ENCODE data around the gene EEF1AKMT3. TPM values are rescaled to one million over a fixed set of nuclear protein-coding genes. Genes with fewer than 3 reads are reported as not detected.
A peak's percentile ranks its signal among the peaks of the same experiment; 100 is the strongest.

Gene EEF1AKMT3
- total and polyA plus RNA-seq, 2 of the 4 experiments (the other 2 are of a cell fraction), result 3.2 to 8.1 TPM

- Histone ChIP-seq H2BK15ac (ENCODE audit: low read depth, low read length) (peak within 1 kb of the TSS; percentile 40; the same call in 1 of the 3 replicates), H3K18ac (ENCODE audit: low read depth, low read length) (peak within 1 kb of the TSS; percentile 56), H3K4me2 (ENCODE audit: low read depth, low read length) (peak within 1 kb of the TSS; percentile 96), H3K14ac (replicated peaks; ENCODE audit: low read depth, low read length) (peak within 1 kb of the TSS; percentile 97), H3K4me1 (ENCODE audit: control insufficient read depth, insufficient read depth, low read length) (peaks cover 7% of the 10 kb centered on the region), H3K9me3 (ENCODE audit: control insufficient read depth, insufficient read depth, low read length) (no peaks in the 10 kb centered on the region), H2AFZ (replicated peaks; ENCODE audit: low read length, poor library complexity) (peak within 1 kb of the TSS; percentile 91), H2BK20ac (ENCODE audit: low read depth, low read length) (peak within 1 kb of the TSS; percentile 58), H4K20me1 (ENCODE audit: insufficient read depth, low read length) (peaks cover 7% of the 10 kb centered on the region; the same call in 1 of the 2 replicates), H3K27me3 (ENCODE audit: control insufficient read depth, insufficient read depth, low read length) (peaks cover 10% of the 10 kb centered on the region), H2AK9ac (replicated peaks; ENCODE audit: low read depth, low read length, poor library complexity) (peak within 1 kb of the TSS; percentile 97), H4K5ac (ENCODE audit: low read depth, low read length) (peak within 1 kb of the TSS; percentile 59), H3K4me3 (ENCODE audit: insufficient read depth, low read depth, low read length) (peak within 1 kb of the TSS; percentile 59), H2BK120ac (ENCODE audit: low read depth, low read length) (peak within 1 kb of the TSS; percentile 57), H2AK5ac (ENCODE audit: low read depth, low read length) (peak within 1 kb of the TSS; percentile 90), H3K79me1 (ENCODE audit: low read depth in 1 of 2, low read length in 2 of 2) (peaks cover 16 to 41% of the 10 kb centered on the region in 2 experiments; a peak in 3 of 4 replicates), H3K4ac (ENCODE audit: low read depth, low read length) (peak within 1 kb of the TSS; percentile 91), H3K56ac (ENCODE audit: extremely low read depth, insufficient read depth, low read length) (peak within 1 kb of the TSS; percentile 91), H3K36me3 (ENCODE audit: control insufficient read depth, insufficient read depth, low read length) (peaks cover 18% of the 10 kb centered on the region), H3K23ac (ENCODE audit: low read depth, low read length) (peak within 1 kb of the TSS; percentile 95), H2BK5ac (ENCODE audit: low read depth, low read length, poor library complexity, severe bottlenecking) (peak within 1 kb of the TSS; percentile 79), H3K27ac (ENCODE audit: insufficient read depth, low read length) (peak within 1 kb of the TSS; percentile 90), H4K8ac (ENCODE audit: low read depth in 2 of 2, low read length in 2 of 2) (peak within 1 kb of the TSS; percentile 56 to 96), H4K91ac (ENCODE audit: insufficient read depth, low read depth, low read length) (peak within 1 kb of the TSS; percentile 79), H3K9me1 (ENCODE audit: insufficient read depth, low read length) (peaks cover 15% of the 10 kb centered on the region), H3K9ac (ENCODE audit: low read depth, low read length) (peak within 1 kb of the TSS; percentile 88)
- in situ Hi-C loops (cut with MboI; ENCODE audit: low sequenced_read_pairs) (no loop called here), intact Hi-C loops (cut with micrococcal nuclease) (loop anchor here (1.0 kb wide), 1 partner anchor 30 kb away; the partner anchor contains the start of gene TSFM), dilution Hi-C loops (cut with HindIII; ENCODE audit: low sequenced_read_pairs, unreplicated experiment) (no loop called here)
- ChIA-PET POLR2A (ENCODE audit: unreplicated experiment) (no interaction called here), CTCF (no interaction called here)
- peak; percentile 100 for DNase-seq
- no TSS peak for BruUV-seq (replicated peaks)
- ATAC-seq (ENCODE audit: low read depth), result peak; percentile 82
- WGBS, 2 experiments (ENCODE audit: extremely low coverage in 2 of 2, insufficient read length in 1 of 2), result 2% methylated on average over 8 of the region's 58 CpGs; no CpG with 5 or more reads in 1 of the 2 experiments
- TF ChIP-seq RFX5 (IDR thresholded peaks at IDR 0.05; ENCODE audit: low read depth, low read length) (peak; percentile 85), RCOR1 (IDR thresholded peaks at IDR 0.05; ENCODE audit: insufficient replicate concordance, low read length) (no peak), CEBPB (IDR thresholded peaks at IDR 0.05; ENCODE audit: low read depth, low read length) (peak; percentile 62; the same call in 1 of the 2 replicates), FOS (IDR thresholded peaks at IDR 0.05; ENCODE audit: low read depth, low read length) (peak; percentile 99), MAZ (IDR thresholded peaks at IDR 0.05; ENCODE audit: borderline replicate concordance, low read depth, low read length) (peak; percentile 97; the same call in 1 of the 2 replicates), MAFK (IDR thresholded peaks at IDR 0.05; ENCODE audit: low read depth, low read length) (no peak), BHLHE40 (IDR thresholded peaks at IDR 0.05; ENCODE audit: low read depth, low read length) (peak; percentile 99), POLR2A (IDR thresholded peaks at IDR 0.05; ENCODE audit: low read depth, low read length) (peak; percentile 82; the same call in 1 of the 2 replicates), NFE2L2 (IDR thresholded peaks at IDR 0.05; ENCODE audit: low read depth, low read length) (peak; percentile 7; the same call in 1 of the 2 replicates), ELK1 (IDR thresholded peaks at IDR 0.05; ENCODE audit: borderline replicate concordance, low read depth, low read length) (no peak), MXI1 (IDR thresholded peaks at IDR 0.05; ENCODE audit: borderline replicate concordance, low read depth, low read length) (peak; percentile 92), SMC3 (IDR thresholded peaks at IDR 0.05; ENCODE audit: low read depth, low read length) (no peak), CHD1 (IDR thresholded peaks at IDR 0.05; ENCODE audit: low read depth, low read length) (no peak)
- TF ChIP-seq, protein P1, sequence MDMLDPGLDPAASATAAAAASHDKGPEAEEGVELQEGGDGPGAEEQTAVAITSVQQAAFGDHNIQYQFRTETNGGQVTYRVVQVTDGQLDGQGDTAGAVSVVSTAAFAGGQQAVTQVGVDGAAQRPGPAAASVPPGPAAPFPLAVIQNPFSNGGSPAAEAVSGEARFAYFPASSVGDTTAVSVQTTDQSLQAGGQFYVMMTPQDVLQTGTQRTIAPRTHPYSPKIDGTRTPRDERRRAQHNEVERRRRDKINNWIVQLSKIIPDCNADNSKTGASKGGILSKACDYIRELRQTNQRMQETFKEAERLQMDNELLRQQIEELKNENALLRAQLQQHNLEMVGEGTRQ (IDR thresholded peaks at IDR 0.05; ENCODE audit: low read depth, low read length), result peak; percentile 100
Measured at GRCh38 chr12:57751788-57752667, 20.4 kb upstream of the EEF1AKMT3 start, which contains the start of gene CDK4. CDK4 (minus strand) TSS chr12:57752310; CDS start chr12:57751717, 593 bp downstream.
